Activated CD4-positive, alpha-beta T cell treated with anti-CD3 and anti-CD28 coated beads for 48 hours (primary cell): ENCODE data around the gene PIGL.
"Not testable (repeated sequence)": the region's sequence is repeated elsewhere in the genome, so short reads cannot be mapped to it uniquely, and the experiment has no call there.

Source experiments
- DNase-seq: peaks from one replicate; pipeline ENCODE4 v3.0.0-alpha.2; 2020

Gene PIGL

GRCh38 chr17:16277163-16277562 lies 60.2 kb downstream of the PIGL start:
- DNase-seq, result no peak

DNA sequence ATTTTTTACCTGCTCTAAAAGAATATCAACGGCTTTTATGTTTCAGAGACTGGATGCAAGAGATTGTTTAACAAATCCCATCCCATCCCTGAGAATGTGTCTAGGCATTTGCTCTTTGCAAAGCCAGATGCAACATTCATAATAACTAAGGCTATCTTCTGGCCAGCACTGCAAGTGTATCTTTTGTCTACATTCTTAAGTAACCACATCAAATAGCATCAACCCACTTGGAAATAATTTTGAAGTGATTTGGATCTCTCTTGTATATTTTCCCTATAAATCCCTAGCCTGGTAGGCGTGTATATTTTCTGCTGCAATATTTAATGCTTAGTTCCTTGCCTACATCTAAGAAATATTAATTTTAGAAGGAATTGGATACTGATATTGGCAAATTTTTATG lies 64.3 kb downstream of the PIGL start:
- no peak for DNase-seq

- DNase-seq, result no peak
These were observed 65.5 kb downstream of the PIGL start for GRCh38 chr17:16282522-16282921.

DNA sequence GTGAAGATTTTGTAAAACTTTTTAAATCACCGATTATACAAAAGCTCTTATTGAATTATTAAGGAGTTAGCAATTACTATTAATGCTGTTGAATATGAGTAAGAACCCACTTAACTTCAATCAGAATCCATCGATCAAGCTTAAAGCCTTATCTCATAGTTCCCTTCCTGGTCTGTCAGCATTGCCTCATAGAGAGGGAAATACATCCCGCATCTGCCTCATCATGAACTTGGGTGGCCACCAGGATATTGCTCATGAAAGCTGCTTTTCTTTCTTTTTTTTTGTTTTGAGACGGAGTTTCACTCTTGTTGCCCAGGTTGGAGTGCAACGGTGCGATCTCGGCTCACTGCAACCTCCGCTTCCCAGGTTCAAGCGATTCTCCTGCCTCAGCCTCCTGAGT lies 66.7 kb downstream of the PIGL start:
- no peak for DNase-seq

- no peak for DNase-seq
These were observed 68.6 kb downstream of the PIGL start for GRCh38 chr17:16285646-16286008.

- DNase-seq, result peak; percentile 87
These were observed 69.3 kb downstream of the PIGL start for GRCh38 chr17:16286009-16286946.

DNA sequence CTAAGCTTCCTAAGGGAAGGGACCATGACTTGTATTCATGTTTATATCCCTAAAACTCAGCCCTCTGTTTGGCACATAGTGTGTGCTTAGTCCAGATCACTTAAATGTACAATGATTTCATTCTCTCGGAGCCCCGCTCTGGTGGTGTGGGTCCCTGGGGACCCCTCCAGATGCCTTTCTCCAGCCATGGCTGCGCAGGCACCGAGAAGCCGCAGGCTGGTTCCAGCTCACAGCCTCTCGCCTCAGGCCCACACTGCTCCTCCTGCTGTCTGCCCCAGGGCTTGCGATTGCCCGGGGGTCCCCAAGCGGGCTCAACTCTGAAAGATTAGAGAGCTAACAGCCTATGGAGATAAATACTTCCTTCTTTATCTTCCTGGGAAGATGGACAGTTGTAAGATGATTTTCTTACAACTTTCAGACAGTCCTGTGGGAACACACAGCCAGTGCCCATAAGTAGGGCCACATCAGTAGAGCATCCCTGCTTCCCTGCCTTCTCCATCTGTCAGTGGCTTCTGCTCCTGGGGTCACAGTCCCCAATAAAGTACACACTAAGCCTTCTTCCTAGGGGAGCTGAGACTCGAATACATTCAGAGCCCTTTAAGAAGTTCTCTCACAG lies 70.0 kb downstream of the PIGL start:
- peak; percentile 24 for DNase-seq

DNA sequence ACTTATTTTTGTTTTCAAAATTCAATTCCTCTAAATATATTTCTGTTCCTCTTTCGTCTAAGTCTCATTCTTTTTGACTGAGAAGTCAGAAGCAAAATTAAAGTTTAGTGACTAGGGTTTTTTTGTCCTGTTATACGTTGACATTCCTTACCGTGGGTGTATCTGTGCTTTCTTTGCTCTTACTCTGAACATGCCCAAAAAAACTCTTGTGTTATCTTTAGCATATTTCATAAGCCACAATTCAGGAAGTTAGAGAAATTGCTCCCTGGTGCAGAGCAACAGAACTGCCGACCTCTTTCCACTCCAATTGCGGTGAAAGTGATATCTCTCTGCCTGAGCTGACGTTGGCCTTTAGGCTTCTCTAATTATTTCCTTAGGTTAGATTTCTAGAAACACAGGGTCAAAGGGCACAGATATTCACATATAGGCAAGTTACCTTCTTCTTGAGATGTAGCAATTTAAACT lies 70.6 kb downstream of the PIGL start:
- no peak for DNase-seq

DNA sequence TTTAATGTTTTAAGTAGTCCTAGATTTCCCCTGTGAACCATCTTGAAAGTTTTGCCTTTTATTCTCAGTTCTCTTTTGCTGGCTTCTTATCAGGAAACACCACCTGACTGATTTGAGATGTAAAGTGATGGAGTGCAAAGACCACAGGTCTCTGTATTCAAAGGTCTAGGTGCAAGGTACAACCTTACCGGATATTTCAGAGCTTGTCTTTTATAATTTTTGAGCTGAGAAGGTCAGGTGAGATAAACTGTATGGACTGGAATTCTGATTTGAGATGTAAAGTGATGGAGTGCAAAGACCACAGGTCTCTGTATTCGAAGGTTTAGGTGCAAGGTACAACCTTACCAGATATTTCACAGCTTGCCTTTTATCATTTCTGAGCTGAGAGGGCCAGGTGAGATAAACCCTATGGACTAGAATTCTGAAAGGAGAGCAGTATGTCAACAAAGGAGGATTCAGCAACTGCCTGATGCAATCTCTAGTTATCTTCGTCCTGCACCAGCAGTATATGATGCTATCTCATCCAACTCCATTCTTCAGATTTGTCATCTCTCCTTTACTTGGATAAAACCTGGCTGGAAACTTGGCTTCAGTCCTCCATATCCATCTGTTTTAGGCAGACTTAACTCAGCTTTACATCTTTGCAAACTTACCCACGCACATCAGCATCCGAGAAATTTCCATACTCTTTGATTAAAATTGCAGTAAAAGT lies 72.0 kb downstream of the PIGL start:
- no peak for DNase-seq

DNA sequence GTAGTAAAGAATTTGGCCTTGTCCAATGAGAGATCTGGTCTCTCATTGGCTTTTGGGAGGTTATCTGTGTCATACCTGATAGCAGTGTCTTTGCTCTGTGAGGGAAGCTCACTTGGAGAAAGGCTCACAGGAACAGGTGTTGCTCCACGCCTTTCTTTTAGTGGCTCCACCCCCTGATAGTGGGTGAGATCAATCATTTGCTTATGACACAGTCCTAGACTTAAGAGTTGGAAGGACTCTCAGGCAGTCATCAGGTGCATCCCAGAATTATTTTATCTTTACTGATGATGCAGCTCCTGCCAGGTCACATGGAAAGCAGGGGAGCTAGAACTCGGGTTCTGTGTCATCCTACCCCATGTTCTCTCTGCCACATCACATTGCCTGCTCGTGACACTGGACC lies 76.9 kb downstream of the PIGL start:
- DNase-seq, result no peak

DNA sequence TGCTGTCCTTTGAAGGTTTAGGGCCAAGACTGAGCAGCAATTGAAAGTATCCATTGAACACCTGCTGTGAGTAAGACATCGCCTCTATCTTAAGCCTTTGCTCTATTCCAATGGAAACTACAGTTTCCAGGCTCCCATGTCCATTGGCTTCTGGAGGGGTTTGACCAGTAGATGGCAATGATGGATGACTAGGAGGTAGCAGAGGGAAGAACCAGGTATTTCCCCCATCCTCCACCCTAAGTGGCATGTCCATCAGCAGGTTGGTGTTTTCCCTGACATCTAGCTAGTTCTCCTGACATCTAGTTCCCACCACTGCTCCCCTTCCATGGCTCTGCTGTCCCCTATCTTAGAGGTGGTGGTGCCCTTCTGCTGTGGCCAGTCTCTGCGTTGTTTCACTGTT lies 77.5 kb downstream of the PIGL start:
- DNase-seq, result no peak

DNA sequence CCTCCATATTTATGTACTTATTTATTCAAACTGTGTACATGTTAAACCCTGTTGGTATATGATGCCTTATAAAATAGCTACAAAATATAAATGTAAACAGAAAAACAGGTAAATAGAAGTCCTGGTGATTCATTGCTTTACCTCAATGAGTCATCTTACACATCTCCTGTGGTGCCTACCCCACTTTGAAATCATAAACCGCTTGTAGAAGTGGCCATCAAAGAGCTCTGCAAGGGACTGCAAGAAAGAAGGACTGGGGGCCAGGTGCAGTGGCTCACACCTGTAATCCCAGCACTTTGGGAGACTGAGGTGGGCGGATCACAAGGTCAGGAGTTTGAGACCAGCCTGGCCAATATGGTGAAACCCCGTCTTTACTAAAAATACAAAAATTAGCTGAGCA lies 79.1 kb downstream of the PIGL start:
- DNase-seq, result not testable (repeated sequence)

DNA sequence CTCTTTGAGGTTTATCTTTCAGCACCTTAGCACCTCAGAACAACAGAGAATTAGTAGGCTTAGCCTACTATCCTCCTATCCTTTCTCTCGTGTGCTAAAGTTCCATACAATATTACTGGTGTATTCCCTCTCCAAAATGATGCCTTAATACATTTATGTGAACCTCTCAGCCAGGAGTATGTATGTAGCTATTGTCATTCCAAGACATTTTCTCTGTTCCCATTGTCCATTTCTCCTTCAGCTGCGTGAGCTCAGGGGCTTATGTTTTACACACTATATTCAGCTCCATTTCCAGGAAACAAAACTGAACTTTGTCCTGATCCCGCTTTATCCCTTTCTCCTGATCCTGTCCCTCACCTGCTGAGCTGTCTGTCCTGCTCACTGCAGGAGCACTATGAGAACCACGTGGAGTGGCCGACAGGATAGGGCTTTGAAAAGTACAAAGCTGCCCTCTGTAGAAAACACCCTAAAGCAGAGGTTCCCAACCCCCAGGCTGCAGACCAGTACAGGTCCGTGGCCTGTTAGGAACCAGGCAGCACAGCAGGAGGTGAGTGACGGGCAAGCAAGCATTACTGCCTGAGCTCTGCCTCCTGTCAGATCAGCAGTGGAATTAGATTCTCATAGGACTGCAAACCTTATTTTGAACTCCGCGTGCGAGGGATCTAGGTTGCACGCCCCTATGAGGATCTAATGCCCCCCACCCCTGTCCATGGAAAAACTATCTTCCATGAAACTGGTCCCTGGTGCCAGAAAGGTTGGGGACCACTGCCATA lies 80.5 kb downstream of the PIGL start:
- DNase-seq, result no peak

DNA sequence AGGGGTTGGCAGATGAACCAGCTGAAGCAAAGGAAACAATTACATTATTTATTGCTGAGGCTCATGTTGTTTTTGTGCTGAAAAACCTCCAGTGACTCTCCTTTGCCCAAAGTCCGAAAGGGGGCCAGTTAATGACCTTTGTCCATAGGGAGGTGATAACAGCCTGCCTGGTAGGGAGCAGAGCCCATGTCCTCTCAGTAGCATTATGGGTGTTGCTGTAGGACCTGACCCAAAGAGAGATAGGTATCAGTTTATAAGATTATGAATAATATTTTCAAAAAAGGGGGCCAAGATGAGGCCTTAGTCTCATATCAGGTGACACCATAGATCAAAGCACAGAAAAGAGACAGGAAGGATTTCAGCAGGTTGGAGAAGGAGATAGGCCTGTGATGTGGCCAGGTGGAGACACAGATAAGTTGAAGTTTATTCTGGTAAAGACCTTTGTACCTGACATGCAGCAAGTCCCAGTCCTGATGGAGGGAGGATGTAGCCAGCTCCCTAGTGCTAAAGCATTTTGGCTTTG lies 81.2 kb downstream of the PIGL start:
- DNase-seq, result no peak

GRCh38 chr17:16300554-16300953 lies 83.5 kb downstream of the PIGL start:
- DNase-seq, result no peak

- no peak for DNase-seq
These were observed 85.2 kb downstream of the PIGL start for GRCh38 chr17:16301963-16302855.

DNA sequence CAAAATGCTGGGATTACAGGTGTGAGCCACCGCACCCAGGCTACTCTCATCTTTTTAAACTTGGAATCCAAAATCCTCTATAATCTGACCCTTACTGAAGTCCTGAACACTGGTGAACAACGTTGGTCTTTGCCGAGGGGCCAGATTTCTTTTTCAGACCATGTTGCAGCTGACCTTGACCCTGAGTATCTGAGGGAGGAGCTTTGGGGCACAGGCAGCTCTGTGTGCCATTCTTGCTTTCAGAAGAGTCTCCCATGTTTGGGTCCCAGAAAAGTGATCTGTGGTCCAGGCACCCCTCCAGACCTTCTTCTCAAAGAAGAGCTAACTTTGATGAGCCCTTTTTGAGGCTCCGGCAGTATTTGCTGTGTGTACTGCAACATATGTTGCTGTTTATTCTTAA lies 85.8 kb downstream of the PIGL start:
- DNase-seq, result no peak

- DNase-seq, result peak; percentile 12
These were observed 87.8 kb downstream of the PIGL start for GRCh38 chr17:16304830-16305229.

DNA sequence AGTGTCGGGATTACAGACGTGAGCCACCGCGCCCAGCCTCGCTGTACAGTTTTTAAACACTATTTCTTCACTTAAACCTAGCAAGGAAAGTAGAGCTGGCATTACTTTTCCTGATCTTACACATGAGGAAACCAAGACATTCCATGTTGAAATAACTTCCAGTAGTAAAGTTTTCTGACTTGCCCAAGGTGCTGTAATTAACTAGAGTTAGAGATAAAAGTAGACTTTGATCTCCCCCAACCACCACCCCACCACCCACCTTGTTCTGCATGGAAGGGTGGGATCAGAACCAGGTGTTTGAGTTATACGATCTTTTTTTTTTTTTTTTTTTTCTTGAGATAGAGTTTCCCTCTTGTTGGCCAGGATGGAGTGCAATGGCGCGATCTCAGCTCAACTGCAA lies 89.2 kb downstream of the PIGL start:
- DNase-seq, result no peak

DNA sequence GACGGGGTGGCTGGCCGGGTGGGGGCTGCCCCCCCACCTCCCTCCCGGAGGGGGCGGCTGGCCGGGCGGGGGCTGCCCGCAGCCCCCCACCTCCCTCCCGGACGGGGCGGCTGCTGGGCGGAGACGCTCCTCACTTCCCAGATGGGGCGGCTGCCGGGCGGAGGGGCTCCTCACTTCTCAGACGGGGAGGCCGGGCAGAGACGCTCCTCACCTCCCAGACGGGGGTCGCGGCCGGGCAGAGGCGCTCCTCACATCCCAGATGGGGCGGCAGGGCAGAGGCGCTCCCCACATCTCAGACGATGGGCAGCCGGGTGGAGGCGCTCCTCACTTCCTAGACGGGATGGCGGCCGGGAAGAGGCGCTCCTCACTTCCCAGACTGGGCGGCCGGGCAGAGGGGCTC lies 95.1 kb downstream of the PIGL start:
- DNase-seq, result not testable (repeated sequence)
